Non-pigmented ciliary epithelial cell (primary cell): ENCODE measurements around the gene METTL23.
A peak's percentile ranks its signal among the peaks of the same experiment; 100 is the strongest.
"Not testable (repeated sequence)": the region's sequence is repeated elsewhere in the genome, so short reads cannot be mapped to it uniquely, and the experiment has no call there.

ENCODE experiments used
- DNase-seq: peaks from one replicate; pipeline ENCODE4 v3.0.0-alpha.2; 2010; ENCODE audit warnings: low read depth

Gene METTL23

DNA sequence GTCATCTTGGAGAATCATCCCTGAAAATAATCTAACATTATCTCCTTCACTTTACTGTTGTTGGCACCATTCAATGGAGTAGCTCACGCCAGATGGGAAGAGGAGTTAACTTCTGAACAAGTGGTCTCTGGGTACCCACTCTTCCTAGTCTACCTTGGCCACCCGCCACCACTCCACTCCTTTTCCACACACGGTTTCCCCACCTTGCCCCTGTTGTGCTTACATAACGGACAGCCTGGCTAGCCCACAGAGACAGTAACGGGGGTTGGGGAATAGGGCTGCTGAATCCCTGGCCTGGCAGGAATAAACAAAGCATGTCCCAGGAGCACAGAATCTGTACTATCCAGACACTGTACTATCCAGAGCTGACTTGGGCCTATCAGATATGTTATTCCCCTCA is 12.3 kb upstream of the METTL23 start:
- DNase-seq: no peak

DNA sequence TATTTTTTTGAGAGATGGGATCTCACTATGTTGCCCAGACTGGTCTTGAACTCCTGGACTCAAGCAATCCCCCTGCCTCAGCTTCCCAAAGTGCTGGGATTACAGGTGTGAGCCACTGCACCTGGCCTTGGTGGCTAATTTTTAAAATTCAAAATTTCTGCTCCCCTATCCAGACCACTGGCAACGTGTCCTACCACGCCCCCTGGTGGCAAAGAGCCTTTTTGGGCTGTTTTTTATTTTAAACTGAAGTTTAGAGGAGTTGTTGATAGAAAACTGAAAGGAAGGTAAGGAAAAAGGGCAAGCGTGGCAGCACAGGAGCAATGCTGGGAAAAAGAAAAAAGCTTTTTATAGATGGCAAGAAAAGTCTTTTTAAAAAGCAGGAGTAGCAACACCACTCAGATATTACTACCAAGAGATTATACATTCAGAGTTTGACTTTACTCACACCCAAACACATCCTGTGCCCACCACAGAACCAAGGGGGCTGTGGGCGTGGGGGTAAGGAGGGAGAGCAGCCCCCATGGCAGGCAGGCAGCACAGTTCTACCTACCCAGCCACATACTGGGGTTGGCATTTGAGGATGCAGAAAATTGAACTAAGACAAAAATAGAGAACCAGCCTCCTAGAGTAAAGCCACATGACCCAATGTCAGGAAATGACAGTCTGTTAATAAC is 11.7 kb upstream of the METTL23 start:
- DNase-seq: no peak

DNA sequence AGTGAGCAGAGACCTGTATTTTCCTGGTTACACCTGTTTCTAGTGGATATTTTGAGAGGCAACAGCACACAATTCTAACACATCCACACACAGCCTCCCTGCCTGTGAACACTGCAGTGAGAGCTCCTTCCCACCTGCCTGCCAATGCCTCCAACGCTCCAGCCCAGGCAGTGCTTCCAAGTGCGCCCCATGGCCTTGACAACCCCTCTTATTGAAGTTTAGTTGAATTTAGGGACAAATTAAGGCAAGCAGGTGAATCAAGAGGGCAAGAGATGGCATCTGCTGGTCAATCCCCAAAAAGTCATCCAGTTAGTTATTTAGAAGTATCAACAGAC is 11.2 kb upstream of the METTL23 start:
- no peak for DNase-seq

DNA sequence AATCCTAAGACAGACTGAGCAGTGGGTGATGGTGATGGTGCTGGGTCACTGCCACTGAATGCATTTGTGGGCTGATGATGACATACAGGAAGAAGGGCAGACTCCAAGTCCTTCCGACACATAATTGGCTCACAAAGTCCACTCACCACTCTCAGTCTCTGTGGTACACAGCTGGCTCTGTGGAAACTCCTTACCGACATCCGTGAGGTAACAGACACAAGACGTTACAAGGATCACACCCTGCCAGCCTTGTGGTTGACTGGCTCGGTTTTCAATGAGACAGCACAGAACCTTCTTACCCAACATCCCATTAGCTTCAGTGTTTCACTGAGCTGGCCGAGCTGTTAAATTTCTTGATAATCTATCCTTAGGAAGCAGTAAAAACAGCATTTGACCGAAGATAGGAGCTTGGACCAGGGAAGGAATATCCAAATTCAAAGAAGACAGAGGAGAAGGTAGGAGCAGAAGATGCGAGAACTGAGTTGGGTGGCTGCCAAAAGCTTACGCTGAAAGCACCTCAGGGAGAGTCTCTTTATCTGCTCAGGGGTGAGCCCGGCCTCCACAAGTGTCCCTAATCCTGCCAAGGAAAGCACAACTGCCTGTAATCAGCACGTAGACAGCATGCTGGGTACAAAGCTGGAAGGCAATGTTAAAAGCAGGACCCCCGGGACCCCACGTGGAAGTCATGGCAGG is 10.3 kb upstream of the METTL23 start:
- peak; percentile 100 for DNase-seq

DNA sequence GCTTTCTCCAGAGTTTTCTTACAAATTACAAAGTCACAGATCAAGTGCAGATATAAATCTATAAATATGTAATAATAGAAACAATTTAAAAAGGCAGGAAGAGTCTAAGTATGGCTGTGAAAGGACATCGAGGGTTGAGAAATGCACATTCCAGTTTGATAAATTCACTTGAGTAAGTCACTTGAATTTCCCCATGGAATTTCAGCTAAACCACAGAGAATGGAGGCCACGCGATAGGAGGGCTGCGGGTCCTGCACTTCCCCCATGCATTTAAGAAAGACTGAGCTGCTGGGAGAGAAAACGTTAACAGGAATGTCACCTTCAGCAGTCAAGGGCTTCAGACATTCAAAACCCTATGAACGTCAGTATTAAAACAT is 9.8 kb upstream of the METTL23 start:
- peak; percentile 88 for DNase-seq

DNA sequence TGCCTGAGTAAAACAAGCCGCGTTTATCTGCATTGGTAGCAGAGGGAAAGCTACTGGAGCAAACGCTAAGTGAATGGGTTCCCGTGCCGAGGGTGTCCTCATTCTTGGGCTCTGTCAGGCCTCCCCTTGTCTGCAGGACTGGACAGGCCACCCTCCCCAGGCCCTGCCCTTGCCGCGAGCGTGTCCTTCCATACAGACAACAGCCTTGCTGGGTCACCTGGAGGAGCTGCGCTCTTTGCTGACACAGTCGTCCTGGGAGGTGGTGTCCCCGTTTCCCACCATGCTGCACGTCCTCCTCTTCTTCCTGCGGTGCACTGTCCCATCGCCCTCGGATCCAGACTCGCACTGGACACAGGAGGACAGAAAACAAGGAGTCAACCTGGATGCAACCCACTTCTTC is 8.1 kb upstream of the METTL23 start:
- DNase-seq: no peak

DNA sequence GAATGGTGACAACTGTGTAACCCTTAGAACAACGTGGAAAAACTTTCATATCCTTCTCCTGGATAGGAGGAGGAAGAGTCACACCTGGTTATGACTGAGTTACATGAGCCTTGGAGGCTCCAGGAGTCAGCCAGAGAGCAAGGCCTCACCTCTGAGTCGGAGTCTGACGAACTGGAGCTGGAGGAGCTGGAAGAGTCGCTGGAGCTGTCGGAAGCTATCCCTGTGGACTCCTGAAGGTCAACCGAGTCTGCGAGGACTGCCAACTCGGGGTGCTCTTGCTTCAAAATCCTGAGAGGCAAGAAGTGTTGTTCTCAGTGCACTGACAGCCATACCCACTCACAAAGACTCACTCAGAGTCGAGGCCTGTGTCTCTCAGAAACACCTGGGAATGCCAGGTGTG is 6.4 kb upstream of the METTL23 start:
- DNase-seq: no peak

DNA sequence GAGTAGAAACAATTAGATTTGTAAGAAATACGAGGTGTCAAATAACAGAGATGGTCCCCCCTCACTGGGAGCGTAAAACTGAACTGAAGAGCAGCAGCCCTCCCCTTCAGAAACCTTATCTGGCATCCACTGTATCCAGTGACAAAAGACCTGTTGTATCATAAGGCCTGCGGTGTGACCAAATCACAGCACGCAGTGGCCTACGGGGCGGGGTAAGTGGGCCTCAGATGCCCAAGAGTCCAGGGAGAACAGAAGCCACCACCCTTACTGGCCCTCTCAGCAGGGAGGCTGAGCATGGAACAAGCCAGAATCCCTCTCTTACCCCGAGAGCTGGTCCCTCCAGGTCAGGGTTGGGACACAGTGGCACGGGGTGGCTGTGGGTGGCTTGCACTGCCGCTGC is 5.7 kb upstream of the METTL23 start:
- no peak for DNase-seq

DNA sequence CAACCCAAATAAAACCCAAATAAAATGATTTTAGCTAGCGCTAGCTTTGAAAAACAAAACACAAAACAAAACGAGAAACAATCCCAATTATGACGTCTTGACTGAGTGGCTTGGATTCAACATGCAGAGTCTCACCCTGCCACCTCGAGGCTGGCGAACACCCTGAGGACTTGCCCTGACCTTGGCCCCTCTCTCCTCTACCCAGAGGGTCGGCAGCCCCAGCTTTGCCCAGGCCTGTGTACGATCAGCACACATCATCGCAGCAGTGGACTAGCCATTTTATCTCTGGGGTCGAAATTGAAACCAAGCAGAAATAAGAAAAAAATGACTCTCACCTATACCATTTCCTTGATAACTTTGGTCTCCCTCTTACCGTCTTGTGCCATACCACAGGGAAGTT is 5.2 kb upstream of the METTL23 start:
- DNase-seq: no peak

DNA sequence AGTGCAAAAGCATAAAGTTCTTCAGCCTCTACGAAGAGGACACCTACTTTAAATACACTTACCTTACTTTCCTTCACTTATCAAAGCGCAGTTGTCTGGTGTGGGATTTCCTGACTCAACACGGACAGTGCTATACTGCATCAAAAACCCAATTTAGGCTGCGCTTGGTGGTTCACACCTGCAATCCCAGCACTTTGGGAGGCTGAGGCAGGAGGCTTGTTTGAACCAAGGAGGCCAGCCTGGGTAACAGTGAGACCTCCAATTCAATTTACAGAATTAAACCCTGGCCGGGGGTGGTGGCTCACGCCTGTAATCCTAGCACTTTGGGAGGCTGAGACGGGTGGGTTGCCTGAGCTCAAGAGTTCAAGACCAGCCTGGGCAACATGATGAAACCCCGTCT is 4.4 kb upstream of the METTL23 start:
- DNase-seq: no peak

DNA sequence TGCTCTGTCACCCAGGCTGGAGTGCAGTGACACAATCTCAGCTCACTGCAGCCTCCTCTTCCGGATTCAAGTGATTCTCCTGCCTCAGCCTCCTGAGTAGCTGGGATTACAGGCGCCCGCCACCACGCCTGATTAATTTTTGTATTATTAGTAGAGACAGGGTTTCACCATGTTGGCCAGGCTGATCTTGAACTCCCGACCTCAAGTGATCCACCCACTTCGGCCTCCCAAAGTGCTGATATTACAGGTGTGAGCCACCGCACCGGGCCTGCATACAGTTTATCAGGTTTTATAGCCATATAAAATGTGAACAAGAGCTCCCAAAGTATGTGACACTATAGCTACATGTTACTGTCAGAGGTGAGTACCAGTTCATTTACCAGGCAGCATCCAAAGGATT is 3.7 kb upstream of the METTL23 start:
- not testable (repeated sequence) for DNase-seq

DNA sequence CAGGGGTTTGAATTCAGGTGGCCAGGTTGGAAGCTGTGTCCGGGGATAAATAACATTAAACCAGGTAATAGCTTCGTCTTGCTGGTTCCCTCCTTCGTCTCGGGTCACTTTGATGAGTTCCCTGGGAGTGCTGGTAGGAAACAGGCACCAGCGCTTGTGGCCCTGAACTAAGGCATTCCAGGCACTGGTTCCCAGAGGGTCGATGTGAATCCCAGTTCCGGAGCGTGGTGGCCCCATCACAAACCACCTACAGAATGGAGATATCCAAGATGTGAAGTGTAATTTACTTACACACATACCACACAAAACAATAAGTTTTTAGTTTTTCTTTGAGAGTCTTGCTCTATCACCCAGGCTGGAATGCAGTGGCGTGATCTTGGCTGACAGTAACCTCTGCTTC is 2.8 kb upstream of the METTL23 start:
- DNase-seq: no peak

DNA sequence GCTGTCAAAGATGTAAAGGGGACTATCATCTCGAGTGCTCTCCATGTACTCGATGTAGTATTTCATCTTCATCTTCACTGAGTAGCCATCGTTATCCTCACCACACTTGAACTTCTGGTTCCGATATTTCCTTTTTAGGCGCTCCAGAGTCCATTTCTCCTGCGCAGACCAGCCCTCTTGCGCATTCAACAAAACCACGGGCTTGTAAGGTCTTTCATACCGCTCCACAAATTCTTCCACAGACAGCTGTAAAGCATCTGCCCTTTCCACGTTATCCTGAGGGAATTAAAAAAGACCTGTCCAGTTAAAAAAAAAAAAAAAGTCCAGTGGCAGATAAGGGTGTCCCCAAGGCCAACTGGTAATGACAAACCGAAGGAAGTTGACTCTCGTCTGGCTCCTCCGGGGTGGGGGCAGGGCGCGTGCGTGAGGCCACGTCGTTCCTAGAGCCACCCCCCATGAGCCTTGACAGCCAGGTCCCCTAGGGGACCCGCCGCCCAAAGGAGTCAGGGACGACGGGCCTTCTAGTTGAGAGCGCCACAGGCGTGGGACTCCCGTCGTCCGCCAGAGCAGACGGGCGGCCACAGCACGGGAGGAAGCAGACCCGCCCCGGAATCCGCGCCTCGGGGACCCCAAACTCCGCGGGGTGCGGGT is 934 bp upstream of the METTL23 start:
- DNase-seq: no peak

DNA sequence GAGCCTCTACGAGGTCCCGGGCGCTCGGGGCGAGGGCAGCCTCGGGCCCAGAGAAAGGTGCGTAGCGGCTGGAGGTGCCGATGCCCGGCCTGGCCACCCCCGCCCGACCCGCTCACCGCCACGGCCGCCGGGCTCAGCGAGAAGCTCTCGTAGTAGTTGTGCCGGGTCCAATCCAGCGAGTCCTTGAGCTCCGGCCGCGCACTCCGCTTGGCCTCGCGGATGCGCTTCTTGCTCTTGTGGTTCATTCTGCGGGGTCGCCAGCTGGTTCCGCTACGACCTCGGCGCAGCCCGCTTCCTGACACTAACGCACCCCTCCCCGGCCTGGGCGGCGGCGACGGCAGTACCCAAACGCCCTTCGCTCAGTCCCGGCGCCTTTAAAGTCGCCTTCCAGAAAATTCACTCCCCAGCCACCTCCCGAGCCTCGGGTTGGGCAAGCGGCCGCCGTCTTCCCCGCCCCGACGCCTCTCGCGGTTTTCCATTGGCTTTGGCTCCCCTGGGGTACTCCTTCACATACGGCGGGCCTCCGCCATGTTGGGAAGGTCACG is 336 bp upstream of the METTL23 start, which contains the start of gene JMJD6:
Gene JMJD6, minus strand, starts transcription at position 376 of the 545 bp plus-strand sequence. Its CDS starts 131 bp downstream, at position 245.
- DNase-seq: peak; percentile 78

DNA sequence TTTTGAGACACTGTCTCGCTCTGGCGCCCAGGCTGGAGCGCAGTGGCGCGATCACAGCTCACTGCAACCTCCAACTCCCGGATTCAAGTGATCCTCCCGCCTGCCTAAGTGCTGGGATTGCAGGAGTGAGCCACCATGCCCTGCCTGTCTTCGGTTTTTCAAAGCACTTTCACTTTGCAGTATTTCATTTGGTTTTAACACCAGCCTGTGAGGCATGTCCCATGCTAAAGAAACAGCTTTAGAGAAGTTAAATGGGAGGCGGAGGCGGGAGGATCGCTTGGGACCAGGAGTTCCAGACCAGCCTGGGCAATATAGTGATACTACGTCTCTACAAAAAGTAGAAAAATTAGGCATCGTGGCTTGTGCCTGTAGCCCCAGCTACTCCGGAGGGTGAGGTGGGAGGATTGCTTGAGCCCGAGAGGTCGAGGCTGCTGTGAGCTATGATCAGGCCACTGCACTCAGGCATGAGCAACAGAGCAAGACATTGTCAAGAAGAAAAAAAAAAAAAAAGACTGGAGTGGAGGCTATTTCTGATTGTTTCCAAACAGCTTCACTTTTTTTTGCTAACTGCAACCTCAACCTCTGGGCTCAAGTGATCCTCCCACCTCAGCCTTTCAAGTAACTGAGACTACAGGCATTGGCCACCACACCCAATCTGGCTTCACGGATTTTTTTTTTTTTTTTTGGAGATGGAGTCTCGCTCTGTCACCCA is 1.3 kb downstream of the METTL23 start:
- no peak for DNase-seq

DNA sequence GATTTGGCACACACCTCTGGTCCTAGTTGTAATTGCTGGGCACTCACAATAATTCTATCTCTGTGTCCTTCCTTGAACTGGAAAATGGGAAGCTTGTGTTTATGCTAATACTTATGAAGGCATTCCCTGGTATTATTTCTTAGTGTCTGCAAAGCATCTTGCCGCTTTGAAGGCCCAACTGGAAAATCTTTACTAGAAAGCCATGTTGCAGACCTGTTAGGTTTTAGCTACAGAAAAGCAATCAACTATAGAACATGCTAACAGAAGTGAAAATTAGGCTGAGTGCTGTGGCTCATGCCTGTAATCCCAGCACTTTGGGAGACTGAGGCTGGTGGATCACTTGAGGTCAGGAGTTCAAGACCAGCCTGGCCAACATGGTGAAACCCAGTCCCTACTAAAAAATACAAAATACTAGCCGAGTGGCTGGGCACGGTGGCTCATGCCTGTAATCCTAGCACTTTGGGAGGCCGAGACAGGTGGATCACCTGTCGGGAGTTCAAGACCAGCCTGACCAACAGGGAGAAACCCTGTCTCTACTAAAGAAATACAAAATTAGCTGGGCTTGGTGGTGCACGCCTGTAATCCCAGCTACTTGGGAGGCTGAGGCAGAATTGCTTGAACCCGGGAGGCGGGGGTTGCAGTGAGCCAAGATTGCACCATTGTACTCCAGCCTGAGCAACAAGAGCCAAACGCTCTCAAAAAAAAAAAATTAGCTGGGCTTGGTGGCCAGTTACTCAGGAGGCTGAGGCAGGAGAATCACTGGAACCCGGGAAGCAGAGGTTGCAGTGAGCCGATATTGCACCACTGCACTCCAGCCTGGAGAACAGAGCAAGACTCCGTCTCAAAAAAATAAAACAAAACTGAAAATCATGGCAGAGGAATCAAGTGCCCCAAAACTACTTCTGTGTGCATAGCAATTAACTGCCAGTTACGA is 5.4 kb downstream of the METTL23 start:
- not testable (repeated sequence) for DNase-seq

DNA sequence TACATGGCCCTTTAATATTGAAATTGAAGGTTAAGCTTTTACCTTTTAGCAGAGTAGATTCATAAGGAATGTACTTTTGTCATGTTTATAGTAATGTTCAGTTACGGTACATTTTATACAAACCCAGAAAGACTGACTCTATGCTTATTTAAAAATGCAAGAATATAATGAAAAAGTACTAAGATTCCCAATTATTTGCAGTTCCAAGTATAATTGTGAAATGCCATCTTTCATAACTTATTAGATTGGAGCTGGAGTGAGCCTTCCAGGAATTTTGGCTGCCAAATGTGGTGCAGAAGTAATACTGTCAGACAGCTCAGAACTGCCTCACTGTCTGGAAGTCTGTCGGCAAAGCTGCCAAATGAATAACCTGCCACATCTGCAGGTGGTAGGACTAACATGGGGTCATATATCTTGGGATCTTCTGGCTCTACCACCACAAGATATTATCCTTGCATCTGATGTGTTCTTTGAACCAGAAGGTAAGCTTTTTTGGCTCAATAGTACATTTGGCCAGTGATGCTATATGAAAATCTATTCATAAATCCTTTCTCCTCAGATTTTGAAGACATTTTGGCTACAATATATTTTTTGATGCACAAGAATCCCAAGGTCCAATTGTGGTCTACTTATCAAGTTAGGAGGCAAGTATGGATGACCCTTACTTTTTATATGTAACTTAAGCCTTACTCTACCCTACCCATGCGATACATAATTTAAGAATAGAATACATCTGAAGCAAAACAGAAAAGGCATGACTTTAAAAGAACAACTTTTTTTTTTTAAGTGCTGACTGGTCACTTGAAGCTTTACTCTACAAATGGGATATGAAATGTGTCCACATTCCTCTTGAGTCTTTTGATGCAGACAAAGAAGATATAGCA is 6.3 kb downstream of the METTL23 start:
- DNase-seq: no peak

DNA sequence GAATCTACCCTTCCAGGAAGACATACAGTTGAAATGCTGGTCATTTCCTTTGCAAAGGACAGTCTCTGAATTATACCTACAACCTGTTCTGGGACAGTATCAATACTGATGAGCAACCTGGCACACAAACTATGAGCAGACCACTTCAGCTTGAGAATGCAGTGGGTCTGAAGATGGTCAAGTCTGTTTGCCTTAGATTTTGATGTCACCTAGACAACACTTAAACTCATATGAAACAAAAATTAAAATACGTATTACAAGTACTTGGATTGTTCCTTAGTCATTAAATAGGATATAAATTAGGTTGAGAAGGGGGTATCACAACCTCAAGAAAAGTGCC is 6.9 kb downstream of the METTL23 start:
- DNase-seq: no peak

DNA sequence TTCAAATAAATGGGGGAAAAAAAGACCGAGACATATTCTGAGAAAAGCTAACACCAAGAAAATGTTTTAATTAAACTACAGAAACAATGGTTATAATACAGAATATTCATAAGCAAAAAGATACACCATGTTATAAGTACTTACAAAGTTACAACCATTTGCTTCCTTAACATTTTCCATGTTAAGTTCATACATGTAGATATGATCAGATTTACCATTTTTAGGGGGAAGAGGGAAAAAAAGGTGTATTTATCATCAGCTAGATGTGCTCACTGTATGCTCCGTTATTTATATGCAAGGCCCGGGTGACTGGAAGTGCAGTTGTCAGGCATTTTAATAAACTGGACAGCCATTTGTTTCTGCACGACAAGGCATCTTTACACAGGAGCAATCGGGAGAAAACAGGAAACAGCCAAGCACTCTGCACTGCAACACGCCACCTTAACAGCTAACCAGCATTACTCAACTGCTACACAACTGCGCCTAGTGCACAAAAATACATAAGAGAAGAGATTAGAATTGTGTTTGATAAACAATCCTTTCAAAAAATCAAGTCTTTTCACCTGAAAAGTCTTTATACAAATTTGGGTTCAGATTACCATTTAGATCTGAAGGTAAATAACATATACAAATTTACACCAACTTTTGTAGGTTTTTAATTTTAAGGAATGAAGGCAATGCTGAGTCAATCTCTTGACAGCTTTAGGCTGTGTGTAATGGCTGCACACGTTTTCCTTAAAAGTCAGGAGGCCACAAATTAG is 7.6 kb downstream of the METTL23 start:
- DNase-seq: no peak

DNA sequence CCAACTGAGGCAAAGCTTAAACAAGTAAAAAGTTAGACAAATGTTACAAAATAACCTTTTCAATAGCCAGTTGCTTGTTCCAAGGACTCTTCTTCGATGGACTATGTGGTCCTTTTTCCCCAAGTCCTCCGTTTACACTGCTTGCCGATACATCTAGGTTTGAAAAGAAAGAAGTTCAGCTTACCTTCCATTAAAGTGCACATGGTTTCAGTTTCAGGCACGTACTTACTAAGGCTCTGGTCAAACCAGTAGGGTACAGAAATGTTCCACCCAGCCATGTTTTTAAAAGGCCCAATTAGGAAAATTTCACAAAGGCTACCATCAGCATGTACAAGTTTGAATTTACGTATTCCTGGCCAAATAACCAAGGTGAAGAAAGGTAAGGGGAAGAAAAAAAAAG is 8.4 kb downstream of the METTL23 start:
- DNase-seq: no peak
